ENCODE measurements around the gene SNAPC5. TPM values are rescaled to one million over a fixed set of nuclear protein-coding genes. Genes with fewer than 3 reads are reported as not detected.

SNAPC5 gene
- total and polyA plus RNA-seq, 2 of the 13 experiments (the other 11 are each of a cell fraction or from before 2014, with no cell fraction given): 14.8 to 36.2 TPM

GRCh38 chr15:66504563-66505429 lies 7.2 kb upstream of the SNAPC5 start, which contains the start of the genes RPL4 and ZWILCH (continued):
- TF ChIP-seq ZGPAT (CRISPR knock-in tag; IDR thresholded peaks at IDR 0.05) (peak; percentile 61), ELK4 (CRISPR knock-in tag; IDR thresholded peaks at IDR 0.05; ENCODE audit: borderline replicate concordance) (no peak), MNT (IDR thresholded peaks at IDR 0.05) (peak; percentile 44; the same call in 1 of the 2 replicates), KAT8 (CRISPR knock-in tag; IDR thresholded peaks at IDR 0.05) (peak; percentile 87), ZNF75D (CRISPR knock-in tag; IDR thresholded peaks at IDR 0.05; ENCODE audit: borderline replicate concordance) (no peak), NR2F6 (IDR thresholded peaks at IDR 0.05) (peak; percentile 33; the same call in 1 of the 2 replicates), NR2F6 (CRISPR knock-in tag; IDR thresholded peaks at IDR 0.05) (peak; percentile 43; the same call in 1 of the 2 replicates), SPEN (CRISPR knock-in tag; IDR thresholded peaks at IDR 0.05; ENCODE audit: low read depth) (peak; percentile 70; the same call in 1 of the 2 replicates), ZNF879 (CRISPR knock-in tag; IDR thresholded peaks at IDR 0.05) (no peak; the same call in 1 of the 2 replicates), CEBPG (CRISPR knock-in tag; IDR thresholded peaks at IDR 0.05) (0 out of 2 replicates have a peak, but pooled peaks have one; percentile 3), TFDP1 (CRISPR knock-in tag; IDR thresholded peaks at IDR 0.05; ENCODE audit: borderline replicate concordance) (peak; percentile 96), ZNF629 (CRISPR knock-in tag; conservative IDR thresholded peaks at IDR 0.05) (no peak), JUNB (CRISPR knock-in tag; IDR thresholded peaks at IDR 0.05; ENCODE audit: borderline replicate concordance) (no peak), SNAPC4 (CRISPR knock-in tag; IDR thresholded peaks at IDR 0.05) (no peak), SAFB2 (CRISPR knock-in tag; IDR thresholded peaks at IDR 0.05; ENCODE audit: borderline replicate concordance, low read depth) (no peak), ZNF572 (CRISPR knock-in tag; IDR thresholded peaks at IDR 0.05) (no peak), NFE2 (CRISPR knock-in tag; IDR thresholded peaks at IDR 0.05) (no peak), TCF7 (IDR thresholded peaks at IDR 0.05; ENCODE audit: low read depth) (no peak), ZSCAN30 (CRISPR knock-in tag; IDR thresholded peaks at IDR 0.05) (no peak), ZSCAN29 (CRISPR knock-in tag; conservative IDR thresholded peaks at IDR 0.05) (no peak)

Data from HepG2 (cell line).